Coronary artery (tissue), 2 donors: ENCODE data around the gene GINM1.

Experiments used
- DNase-seq: peaks from one replicate; pipeline ENCODE4 v3.0.0-alpha.2; 2017; ENCODE audit warnings: low spot score
- H3K27ac ChIP-seq, 2 donors: fragments of 200-600 bp; sonication (generic); one replicate each; pipeline ENCODE4 v1.5.1; 2016 to 2019
- H3K4me3 ChIP-seq: fragments of 200-600 bp; sonication (generic); 2 replicates; pipeline ENCODE4 v1.5.1; 2016; ENCODE audit warnings: mild to moderate bottlenecking, moderate library complexity
- CTCF ChIP-seq: fragments of 200-600 bp; sonication (generic); IDR thresholded peaks from one replicate; pipeline ENCODE4 v1.5.1; 2019; ENCODE audit warnings: antibody characterized with exemption

GINM1 gene

GRCh38 chr6:149565527-149566409 is at the start of gene GINM1:
GINM1 (plus strand) TSS chr6:149566375; CDS start chr6:149566415, 40 bp downstream.
- Histone ChIP-seq H3K27ac (peak within 1 kb of the TSS; percentile 90 to 96), H3K4me3 (peak within 1 kb of the TSS; percentile 98)
- no peak for TF ChIP-seq CTCF
- peak; percentile 94 for DNase-seq

GRCh38 chr6:149529650-149530049 is 36.5 kb upstream of the GINM1 start:
- no peak overlapping the region for H3K27ac ChIP-seq
- no peak overlapping the region for H3K4me3 ChIP-seq
- no peak for TF ChIP-seq CTCF
- no peak for DNase-seq

DNA sequence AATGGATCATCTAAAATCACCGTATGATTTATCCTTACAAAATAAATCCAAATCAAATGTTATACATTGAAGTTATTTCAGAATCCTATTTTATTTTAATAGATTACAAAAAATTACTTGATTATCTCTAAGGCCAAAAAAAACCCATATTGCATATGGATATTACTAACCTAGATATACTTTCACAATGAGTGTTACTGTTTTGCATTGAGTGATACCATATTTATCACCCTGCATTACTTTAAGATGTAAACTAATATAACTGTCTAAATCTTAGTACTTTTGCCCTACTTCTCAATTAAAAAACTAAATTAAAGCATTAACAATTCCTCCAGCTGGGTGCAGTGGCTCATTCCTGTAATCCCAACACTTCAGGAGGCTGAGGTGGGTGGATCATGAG is 31.4 kb upstream of the GINM1 start:
- no peak for TF ChIP-seq CTCF
- no peak for DNase-seq
- H3K27ac ChIP-seq: no peak overlapping the region

DNA sequence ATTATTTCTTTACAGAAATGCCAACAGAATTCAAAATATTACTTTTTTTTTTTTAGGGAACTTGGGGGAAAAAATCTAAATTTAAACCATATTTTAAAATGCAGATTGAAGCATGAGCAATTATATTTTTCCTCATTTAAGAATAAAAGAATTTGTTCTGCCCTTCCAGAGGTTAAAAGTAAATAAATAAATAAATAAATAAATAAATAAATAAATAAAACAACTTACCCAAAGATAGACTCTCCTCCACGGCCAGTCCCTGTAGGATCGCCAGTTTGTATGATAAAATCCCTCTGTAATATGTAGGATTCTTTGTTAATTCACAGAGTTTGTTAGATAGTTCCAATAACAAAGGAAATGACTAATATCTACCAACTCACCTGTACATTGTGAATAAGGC is 25.0 kb upstream of the GINM1 start:
- H3K27ac ChIP-seq: no peak overlapping the region
- H3K4me3 ChIP-seq: no peak overlapping the region
- DNase-seq: no peak
- no peak for TF ChIP-seq CTCF

More for the DNA sequence above, 31.4 kb upstream of the GINM1 start:
- no peak overlapping the region for H3K4me3 ChIP-seq

DNA sequence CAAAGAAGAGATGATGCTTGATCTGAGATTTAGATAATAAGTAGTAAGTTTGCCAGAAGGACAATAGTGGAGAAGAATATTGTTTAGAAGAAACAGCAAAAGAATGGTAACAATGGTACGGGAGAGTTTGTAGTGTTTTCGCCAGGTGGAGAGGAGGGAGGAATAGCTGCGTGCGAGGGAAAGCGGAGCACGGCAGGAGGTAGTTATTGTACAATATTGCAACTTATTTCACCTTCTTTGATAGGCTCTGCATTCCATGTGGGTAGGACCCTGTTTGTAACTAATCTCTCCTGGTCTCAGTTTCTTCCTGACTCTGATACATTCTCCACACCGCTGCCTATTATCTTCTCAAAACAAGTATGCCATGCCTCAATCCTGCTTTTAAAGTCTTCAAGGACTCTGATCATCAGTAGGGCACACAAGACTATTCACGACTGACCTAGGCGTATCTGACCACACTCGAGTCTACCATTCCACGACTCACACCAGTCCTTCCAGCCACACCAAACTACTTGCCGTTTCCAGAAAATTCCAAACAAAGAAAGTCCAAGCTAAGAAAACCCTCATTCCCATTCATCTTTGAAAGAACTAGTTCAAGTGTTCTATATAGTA is 21.4 kb upstream of the GINM1 start:
- peak overlapping the region; percentile 90 for H3K4me3 ChIP-seq
- no peak for TF ChIP-seq CTCF
- no peak for DNase-seq
- peak overlapping the region; percentile 91 to 95 for H3K27ac ChIP-seq

DNA sequence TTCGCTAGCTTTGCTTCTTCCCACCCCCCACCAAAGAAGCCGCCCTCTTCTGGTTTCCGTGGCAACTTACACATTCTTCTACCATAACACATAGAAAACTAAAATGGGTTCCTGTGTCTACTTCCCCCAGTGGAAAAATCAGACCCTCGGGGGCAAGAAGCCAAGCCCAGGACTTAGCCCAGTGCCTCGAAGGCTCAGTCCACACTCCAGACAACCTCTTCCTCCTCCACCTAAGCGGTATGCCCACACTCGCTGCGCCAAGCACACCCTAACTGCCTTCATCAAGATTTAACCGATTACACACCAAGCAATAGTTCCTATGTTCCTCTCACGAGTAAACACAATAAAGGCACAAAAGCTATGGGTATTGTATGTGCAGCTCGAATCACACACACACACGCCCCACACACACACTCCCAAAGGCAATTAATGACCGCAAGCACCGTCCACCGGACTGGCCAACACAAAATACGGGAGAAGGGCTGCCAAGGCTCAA is 20.9 kb upstream of the GINM1 start:
- no peak for TF ChIP-seq CTCF
- Histone ChIP-seq H3K4me3 (peak overlapping the region; percentile 90), H3K27ac (peak overlapping the region; percentile 91 to 95)
- DNase-seq: no peak
